Measurements from ENCODE around the gene SOX5.

DNA sequence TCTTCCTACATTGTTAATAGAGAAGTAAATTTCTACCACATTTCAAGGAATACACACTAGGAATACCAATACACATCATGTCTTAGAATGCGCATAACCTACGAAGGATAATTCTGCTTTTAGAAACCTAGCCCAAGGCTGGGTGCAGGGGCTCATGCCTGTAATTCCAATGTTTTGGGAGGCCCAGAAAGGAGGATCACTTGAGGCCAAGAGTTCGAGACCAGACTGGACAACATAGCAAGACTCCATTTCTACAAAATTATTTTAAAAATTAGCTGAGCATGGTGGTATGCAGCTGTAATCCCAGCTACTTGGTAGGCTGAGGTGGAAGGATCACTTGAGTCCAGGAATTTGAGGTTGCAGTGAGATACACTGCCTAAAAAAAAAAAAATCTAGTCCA lies 206.9 kb downstream of the SOX5 start:
- no peak for TF ChIP-seq CTCF (IDR thresholded peaks at IDR 0.05 in 2 of 3, conservative IDR thresholded peaks at IDR 0.05 in 1 of 3; ENCODE audit: borderline replicate concordance in 1 of 3, insufficient read depth in 1 of 3, low read depth in 2 of 3, low read length in 2 of 3)
- TF ChIP-seq TCF7L2 (IDR thresholded peaks at IDR 0.05; ENCODE audit: borderline replicate concordance, extremely low read depth, insufficient read depth, insufficient read length), result no peak
- TF ChIP-seq EZH2 (IDR thresholded peaks at IDR 0.05), result no peak
- TF ChIP-seq RAD21 (IDR thresholded peaks at IDR 0.05; ENCODE audit: low read depth), result no peak
- TF ChIP-seq MAX (IDR thresholded peaks at IDR 0.05), result no peak
- TF ChIP-seq REST (IDR thresholded peaks at IDR 0.05; ENCODE audit: low read depth), result no peak
- TF ChIP-seq ELF1 (IDR thresholded peaks at IDR 0.05; ENCODE audit: borderline replicate concordance, low read depth), result no peak
- TF ChIP-seq POLR2A (IDR thresholded peaks at IDR 0.05; ENCODE audit: borderline replicate concordance, extremely low read depth, insufficient read depth, insufficient read length), result no peak
- TF ChIP-seq POLR2AphosphoS5 (IDR thresholded peaks at IDR 0.05; ENCODE audit: low read depth, low read length), result no peak
- no peak for TF ChIP-seq EGR1 (IDR thresholded peaks at IDR 0.05; ENCODE audit: low read depth)
